ENCODE measurements around the gene CRYZL1. TPM values are rescaled to one million over a fixed set of nuclear protein-coding genes. Genes with fewer than 3 reads are reported as not detected.

CRYZL1 gene
- 100 to 1,000 TPM in 1 of 4 donors, 10 to 100 TPM in 3; 30.8 to 172 (median 48.5) TPM for total RNA-seq

DNA sequence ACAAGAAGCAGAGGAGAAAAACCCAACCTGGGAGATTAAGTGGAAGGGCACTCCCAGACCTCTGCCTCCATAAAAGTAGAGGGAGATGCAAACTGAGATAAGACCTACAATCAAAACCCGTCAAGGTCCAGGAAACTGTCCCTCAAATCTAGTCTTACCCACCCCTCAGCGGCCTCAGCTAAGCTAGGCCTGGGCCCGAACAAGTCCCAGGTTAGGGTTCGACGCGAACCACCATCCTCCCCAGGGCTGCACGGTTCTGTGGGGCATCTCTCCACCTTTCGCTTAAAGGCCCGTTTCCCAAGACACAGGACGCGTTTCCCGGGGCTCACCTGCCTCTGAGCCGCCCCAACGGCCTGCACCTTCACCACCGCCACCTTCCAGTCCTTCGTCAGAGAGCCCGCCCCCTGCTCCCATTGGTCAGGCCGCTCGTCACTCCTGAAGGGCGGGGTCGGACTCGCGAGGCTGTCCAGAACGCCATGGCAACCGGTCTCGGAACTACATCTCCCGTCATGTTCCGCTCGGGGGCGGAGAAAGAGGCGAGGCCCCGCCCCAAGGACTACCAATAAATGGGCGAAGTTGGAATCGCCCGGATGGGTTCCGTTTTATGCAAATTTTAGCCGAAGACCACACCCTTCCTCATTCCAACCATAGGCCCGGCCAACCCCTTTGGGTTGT is at the start of gene CRYZL1:
Gene CRYZL1, minus strand, starts transcription at position 390 of the 675 bp plus-strand sequence. CDS start 10,190 bp downstream, outside the sequence.
- H3K36me3 ChIP-seq, result no peaks in the 10 kb centered on the region
- no peaks in the 10 kb centered on the region for H3K27me3 ChIP-seq
- H3K27ac ChIP-seq, result peak within 1 kb of the TSS; percentile 80 to 94 (median 85)
- H3K9me3 ChIP-seq, result no peaks in the 10 kb centered on the region
- DNase-seq, result peak; percentile 100
- H3K4me1 ChIP-seq, result peaks cover 0 to 45% (median 6%) of the 10 kb centered on the region in 4 donors
- peak within 1 kb of the TSS; percentile 84 to 99 (median 92) for H3K4me3 ChIP-seq
- peak; percentile 67 to 86 for TF ChIP-seq POLR2A (IDR thresholded peaks at IDR 0.05)
- TF ChIP-seq, protein P1, sequence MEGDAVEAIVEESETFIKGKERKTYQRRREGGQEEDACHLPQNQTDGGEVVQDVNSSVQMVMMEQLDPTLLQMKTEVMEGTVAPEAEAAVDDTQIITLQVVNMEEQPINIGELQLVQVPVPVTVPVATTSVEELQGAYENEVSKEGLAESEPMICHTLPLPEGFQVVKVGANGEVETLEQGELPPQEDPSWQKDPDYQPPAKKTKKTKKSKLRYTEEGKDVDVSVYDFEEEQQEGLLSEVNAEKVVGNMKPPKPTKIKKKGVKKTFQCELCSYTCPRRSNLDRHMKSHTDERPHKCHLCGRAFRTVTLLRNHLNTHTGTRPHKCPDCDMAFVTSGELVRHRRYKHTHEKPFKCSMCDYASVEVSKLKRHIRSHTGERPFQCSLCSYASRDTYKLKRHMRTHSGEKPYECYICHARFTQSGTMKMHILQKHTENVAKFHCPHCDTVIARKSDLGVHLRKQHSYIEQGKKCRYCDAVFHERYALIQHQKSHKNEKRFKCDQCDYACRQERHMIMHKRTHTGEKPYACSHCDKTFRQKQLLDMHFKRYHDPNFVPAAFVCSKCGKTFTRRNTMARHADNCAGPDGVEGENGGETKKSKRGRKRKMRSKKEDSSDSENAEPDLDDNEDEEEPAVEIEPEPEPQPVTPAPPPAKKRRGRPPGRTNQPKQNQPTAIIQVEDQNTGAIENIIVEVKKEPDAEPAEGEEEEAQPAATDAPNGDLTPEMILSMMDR (IDR thresholded peaks at IDR 0.05), result no peak

DNA sequence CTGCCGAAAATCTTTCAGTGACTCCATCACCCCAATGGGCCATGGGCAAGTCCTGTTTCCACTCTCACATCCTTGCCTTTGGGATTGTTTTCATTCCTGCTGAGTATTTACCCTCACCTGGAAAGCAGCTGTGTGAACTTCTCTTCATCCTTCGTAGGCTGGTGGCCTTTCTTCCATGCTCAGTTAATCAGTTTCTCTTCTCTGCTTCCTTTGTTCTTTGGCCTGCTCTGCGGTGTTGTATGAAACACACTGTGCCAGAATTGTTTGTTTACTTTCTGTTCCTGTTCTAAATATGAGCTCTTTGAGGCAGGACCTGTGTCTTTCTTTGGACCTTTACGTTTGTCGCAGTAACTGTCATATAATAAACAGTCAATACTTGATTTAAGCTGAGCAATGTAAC is 49.3 kb upstream of the CRYZL1 start:
- Histone ChIP-seq H3K4me1 (peaks cover 0 to 6% (median 0%) of the 10 kb centered on the region in 4 donors), H3K9me3 (no peaks in the 10 kb centered on the region), H3K27ac (no peak overlapping the region), H3K4me3 (no peak overlapping the region), H3K36me3 (no peaks in the 10 kb centered on the region), H3K27me3 (no peaks in the 10 kb centered on the region)
- no peak for TF ChIP-seq POLR2A (IDR thresholded peaks at IDR 0.05)
- TF ChIP-seq, protein P1 (IDR thresholded peaks at IDR 0.05), result no peak
- DNase-seq, result no peak

DNA sequence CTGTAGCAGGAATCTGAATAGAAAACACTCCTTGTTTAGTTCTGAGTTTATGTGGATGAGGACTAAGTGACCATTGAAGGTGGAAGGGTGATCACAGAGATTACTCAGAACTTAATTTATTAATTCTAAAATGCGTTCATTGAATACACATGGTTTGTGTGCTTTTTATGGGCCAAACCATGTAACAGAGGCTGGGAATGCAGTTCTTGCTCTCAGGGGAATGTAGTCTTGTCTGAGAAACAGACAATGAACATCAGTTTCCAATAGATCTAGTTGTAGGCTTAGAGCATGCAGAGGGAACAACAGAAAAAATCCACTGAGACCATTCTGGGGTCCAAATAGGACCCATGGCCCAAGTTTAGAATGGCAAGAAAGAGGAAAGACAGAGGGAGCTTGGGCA is 46.8 kb upstream of the CRYZL1 start:
- Histone ChIP-seq H3K4me1 (peaks cover 0 to 23% (median 0%) of the 10 kb centered on the region in 4 donors), H3K27me3 (no peaks in the 10 kb centered on the region), H3K9me3 (no peaks in the 10 kb centered on the region), H3K27ac (no peak overlapping the region), H3K4me3 (no peak overlapping the region), H3K36me3 (no peaks in the 10 kb centered on the region)
- no peak for DNase-seq
- no peak for TF ChIP-seq POLR2A (IDR thresholded peaks at IDR 0.05)
- TF ChIP-seq, protein P1 (IDR thresholded peaks at IDR 0.05), result no peak

DNA sequence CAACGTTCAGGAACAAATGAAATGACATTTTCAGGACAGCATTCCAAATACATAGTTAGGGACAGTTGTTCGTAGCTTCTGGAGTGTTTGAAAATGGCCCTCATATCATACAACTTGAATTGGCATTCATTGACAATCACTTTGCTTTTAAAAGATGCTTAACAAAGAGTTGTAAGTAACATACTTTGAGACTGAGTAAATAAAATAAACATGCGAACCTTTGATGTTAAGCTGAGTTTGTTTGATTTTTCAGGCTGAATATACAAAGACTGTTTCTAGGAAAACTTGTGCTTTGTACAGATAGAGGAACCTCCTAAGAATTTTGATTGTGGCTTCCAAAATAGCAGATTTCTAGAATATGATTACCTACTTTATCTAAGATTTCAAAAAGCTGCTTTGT is 46.1 kb upstream of the CRYZL1 start:
- H3K4me1 ChIP-seq, result peaks cover 0 to 23% (median 0%) of the 10 kb centered on the region in 4 donors
- H3K27ac ChIP-seq, result no peak overlapping the region
- no peak overlapping the region for H3K4me3 ChIP-seq
- no peaks in the 10 kb centered on the region for H3K27me3 ChIP-seq
- no peaks in the 10 kb centered on the region for H3K36me3 ChIP-seq
- no peaks in the 10 kb centered on the region for H3K9me3 ChIP-seq
- TF ChIP-seq, protein P1 (IDR thresholded peaks at IDR 0.05), result no peak
- TF ChIP-seq POLR2A (IDR thresholded peaks at IDR 0.05), result no peak
- DNase-seq, result no peak

DNA sequence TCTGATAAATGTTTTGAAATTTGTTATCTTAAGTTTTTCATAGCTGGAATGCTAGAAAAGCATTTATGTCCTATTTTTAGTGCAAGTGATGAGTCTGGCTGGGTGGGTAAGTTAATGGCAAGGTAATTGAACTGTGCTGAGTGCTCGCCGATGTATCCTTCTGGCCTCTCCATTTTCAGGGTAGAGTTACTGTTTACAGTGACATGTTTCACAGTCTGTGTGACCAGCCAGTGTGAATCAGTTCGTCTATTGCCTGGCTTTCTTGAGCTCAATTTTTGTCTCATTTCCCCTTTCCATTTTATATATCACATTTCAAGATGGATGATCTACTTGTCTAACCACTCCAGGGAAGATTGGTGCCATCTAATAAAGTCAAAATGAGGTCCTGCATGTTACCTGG is 44.8 kb upstream of the CRYZL1 start:
- Histone ChIP-seq H3K27me3 (no peaks in the 10 kb centered on the region), H3K9me3 (no peaks in the 10 kb centered on the region), H3K27ac (no peak overlapping the region), H3K4me3 (no peak overlapping the region), H3K4me1 (peaks cover 0 to 23% (median 0%) of the 10 kb centered on the region in 4 donors), H3K36me3 (no peaks in the 10 kb centered on the region)
- TF ChIP-seq, protein P1 (IDR thresholded peaks at IDR 0.05), result no peak
- no peak for TF ChIP-seq POLR2A (IDR thresholded peaks at IDR 0.05)
- no peak for DNase-seq

Data from Peyer's patch (tissue), 4 donors.